Stimulated activated CD8-positive, alpha-beta memory T cell treated with anti-CD3 and anti-CD28 coated beads, Interleukin-7, amount 100 ng/mL, for 4 hours (primary cell): ENCODE measurements around the gene MYO1D.
"Not testable (repeated sequence)": the region's sequence is repeated elsewhere in the genome, so short reads cannot be mapped to it uniquely, and the experiment has no call there.

Experiments used
- DNase-seq, 2 donors: peaks; one replicate each; pipeline ENCODE4 v3.0.0-alpha.2; 2020; ENCODE audit warnings: low read depth in 2 of 2

Gene MYO1D

DNA sequence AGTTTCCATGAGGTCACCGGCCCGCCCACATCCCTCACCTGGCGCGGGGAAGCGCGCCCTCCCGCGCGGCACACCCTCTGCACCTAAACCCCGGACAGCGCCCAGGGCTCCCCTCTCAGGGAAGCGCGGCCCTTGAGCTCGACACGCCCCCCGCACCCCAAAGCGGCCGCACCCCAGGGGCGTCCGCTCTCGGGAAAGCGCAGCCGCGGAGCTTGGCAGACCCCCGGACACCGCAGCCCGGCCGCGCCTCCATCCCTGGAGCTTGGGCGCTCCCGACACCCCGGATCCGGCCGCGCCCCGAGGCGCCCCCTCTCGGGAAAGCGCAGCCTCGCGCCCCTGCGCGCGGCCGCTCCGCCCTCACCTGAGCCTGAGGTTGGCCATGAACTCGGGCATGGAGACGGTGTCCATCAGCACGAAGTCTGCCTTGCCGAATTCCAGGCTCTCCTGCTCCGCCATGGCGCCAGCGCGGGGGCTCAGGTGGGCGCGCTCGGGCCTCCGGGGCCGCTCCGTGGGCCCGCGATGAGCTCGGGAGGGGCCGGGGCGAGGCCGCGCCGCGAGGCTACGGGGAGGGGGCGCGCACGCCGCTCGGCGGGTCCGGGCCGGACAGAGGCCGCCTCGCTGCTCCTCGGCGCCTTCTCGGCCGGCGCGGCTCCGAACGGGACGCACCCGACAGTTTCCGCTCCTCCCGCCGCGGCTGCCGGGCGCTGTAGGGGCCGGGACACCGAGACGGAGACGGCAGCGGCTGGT is at the start of gene MYO1D:
TSS of gene MYO1D (minus strand) at position 708 of the 747 bp plus-strand sequence. CDS start at position 456, 252 bp downstream.
- peak; percentile 66 to 68 for DNase-seq

DNA sequence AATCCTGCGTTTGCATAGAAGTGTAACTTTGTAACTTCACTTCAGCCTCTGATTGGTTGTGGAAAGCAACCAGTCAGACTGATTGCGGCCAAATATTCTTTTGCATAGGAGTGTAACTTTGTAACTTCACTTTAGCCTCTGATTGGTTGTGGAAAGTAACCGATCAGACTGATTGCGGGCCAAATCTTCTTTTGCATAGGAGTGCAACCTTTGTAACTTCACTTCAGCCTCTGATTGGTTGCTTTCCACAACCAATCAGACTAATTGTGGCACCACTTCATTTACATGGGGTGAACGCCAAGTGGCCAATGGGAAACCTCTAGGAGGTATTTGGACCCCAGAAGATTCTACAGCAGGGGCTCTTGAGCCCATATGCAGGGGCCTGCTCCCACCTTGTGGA is 49.3 kb upstream of the MYO1D start:
- no peak for DNase-seq

DNA sequence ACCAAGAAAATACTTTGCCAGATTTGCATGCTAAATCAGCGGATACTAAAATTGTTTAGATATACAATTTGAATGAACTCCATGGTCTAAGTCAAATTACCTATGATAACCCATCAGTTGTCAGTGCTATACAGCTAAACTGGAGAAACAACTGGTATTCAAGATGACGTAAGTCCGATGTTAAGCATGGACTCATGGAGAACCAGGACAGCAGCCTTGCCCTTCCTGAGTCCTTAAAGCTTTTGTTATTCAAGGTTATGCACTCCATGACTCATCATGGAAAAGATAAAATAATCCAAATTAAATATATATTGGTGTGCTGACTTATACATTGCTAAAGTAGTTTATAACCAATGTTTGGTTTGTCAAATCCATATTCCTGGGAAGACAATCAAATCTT is 47.0 kb upstream of the MYO1D start:
- not testable (repeated sequence) for DNase-seq

DNA sequence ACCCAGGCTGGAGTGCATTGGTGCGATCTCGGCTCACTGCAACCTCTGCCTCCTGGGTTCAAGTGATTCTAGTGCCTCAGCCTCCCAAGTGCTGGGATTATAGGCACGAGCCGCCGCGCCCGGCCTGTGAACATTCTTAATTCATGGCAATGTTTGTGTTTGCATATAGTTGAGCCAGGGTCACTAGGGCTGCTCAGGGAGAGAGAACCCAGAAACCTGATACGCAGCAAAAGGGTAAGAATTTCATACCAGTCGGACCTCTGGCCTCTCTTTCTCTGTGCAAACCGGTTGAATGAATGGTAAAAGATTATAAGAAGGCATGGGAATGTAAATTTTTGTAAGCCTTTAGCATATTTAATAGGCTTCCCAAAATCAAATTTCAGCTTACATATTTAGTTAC is 44.1 kb upstream of the MYO1D start:
- DNase-seq: no peak

DNA sequence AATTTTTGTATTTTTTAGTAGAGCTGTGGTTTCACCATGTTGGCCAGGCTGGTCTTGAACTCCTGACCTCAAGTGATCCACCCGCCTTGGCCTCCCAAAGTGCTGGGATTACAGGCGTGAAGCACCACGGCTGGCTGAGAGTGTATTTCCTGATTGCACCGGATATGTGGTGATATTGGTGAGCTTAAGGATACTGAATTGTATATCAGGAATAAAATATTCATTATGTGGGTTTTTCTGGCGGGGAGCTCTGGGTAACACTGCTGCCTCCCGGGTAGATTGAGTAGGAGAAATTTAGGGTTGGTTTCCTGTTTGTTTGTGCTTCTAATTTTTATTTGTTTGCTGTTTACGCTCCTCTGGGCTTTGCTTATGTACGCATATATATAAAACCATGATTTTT is 43.4 kb upstream of the MYO1D start:
- DNase-seq: no peak

DNA sequence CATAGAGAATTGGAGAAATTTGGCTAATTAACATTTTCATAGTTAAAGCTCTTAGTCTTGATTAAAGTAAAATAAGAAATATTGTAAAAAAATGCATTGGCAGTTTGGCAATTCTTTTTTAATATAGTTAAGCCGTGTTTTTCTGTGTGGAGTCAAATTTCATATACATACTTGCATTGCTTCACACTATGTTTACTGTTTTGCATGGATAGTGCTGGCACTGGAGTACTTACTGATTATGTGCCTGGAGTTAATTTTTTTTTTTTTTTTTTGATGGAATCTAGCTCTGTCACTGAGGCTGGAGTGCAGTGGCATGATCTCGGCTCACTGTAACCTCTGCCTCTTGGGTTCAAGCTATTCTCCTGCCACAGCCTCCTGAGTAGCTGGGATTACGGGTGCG is 43.0 kb upstream of the MYO1D start:
- not testable (repeated sequence) for DNase-seq

DNA sequence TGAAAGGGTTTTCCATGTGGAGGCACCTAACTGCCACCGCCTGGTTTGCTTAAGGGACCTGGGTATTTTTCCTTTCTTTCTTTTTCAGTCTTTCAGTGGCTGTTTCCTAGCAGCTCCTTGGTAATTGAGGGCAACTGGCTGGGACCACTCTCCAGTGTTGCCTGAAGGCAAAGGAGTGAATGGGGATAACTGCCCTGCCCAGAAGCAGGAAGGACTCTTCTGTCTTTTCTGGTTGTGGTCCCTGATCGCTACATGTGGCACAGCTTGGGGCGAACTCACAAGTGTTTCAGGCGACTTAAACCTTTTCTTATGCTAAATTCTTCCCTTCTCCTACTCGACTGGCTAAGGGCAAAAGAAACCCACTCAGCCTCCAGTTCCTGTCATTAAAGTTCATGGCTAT is 40.9 kb upstream of the MYO1D start:
- DNase-seq: no peak

DNA sequence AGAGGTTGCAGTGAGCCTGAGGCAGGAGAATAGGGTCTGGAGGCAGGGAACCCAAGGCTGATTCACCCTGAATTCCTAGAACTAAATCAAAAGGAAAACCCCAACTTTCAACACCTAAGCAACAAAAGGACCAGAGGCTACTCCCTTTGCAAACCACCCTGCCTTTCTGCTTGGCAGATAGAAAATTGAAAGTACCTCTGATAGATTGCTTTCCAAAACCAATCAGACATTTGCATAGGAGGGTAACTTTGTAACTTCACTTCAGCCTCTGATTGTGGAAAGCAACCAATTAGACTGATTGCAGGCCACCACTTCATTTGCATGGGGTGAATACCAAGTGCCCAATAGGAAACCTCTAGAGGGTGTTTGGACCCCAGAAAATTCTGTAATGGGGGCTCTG is 40.2 kb upstream of the MYO1D start:
- DNase-seq: no peak

DNA sequence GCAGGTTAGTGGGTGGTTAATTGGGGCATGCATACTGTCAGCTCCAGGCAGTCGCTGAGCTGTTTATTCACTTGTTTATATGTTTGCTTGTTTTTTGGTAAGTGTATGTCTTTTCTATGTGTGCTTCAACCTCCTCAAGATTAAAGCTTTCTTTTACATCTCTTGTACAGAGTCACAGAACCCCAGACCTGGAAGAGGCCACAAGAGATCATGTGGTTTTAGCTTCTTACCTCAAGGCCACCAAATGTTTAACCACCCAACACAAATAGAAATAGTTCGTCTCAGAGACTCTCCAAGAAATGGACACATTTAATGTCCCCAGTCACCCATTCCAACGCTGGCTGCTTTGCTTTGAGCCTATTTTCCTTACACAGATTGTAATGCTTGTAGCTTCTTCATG is 39.2 kb upstream of the MYO1D start:
- DNase-seq: no peak

DNA sequence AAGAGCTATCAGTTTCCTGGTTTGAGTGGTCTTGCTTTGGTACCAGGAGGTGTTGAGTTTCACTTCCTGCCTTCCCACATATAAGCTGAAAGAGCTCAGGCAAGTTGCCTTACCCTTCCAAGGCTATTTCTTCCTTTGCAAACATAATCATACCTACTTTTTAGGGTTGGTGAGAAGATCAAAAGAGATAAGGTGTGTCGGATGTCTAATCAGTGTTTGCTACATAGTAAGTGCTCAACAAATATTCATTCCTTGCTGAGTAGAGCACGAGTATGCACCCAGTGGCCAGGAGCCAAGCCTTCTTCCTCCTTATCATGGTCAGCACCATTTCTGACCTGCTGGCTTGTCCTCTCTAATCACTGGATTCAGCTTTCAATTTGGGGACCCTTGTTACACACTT is 38.3 kb upstream of the MYO1D start:
- no peak for DNase-seq

DNA sequence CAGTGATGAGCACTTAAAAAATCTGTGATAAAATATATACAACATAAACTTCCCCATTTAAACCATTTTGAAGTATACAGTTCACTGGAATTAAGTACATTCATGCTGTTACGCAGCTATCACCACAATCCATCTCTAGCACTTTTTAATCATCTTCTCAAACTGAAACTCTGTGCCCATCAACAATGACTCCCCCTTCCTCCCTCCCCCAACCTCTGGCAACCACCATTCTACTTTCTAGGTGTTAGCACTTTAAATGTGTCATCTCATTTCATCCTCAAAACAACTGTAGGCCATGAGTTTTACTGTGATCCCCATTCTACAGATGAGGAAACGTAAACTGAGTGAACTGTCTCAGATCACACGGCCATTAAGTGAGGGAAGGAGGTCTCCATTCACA is 37.3 kb upstream of the MYO1D start:
- no peak for DNase-seq

DNA sequence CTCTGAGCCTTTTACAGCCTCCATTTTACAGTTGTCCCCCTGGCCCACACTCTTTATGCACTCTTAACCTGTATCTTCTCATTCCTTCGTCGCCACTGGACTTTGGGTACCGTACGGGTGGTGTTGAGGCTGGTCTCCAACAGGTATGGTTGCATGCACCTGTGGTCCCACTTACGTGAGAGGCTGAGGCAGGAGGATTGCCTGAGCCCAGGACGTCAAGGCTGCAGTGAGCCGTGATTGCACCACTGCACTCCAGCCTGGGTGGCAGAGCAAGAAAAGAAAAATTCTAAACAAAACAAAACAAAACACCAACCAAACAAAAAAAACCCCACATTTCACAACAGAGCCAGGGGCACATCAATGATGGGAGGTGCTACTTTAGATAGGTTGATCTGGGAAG is 36.7 kb upstream of the MYO1D start:
- DNase-seq: no peak

DNA sequence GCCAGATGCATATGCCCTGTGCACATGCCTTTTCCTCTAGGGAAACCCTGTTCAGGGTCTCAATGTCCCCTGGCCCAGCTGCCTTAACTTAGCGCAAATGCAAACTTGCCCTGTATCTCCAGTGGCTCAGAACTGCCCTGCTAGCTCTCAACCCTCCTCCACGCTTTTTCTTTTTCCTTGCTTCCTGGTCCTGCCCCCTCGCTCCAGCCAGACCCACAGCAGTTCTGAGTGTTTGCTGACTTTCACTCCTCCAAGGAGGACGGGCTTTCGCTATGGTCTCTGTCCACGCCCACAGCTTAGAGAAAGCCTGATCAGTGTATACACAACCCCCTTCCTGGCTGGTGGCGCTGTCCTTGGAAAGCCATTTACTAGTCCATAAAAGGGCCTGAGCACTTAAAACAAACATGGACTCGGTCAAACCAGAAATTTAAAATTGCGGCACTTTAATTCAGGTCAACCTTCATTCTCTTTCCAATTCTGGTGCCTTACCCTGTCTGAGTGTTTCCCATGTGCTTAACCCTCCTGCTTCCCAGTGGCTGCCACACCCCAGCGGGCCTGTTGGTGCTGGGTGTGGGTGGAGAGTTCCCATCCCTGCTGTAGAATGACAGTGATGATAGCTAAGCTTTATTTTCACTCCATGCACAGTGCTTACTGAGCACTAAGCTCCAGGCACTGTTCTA is 35.4 kb upstream of the MYO1D start:
- DNase-seq: no peak

DNA sequence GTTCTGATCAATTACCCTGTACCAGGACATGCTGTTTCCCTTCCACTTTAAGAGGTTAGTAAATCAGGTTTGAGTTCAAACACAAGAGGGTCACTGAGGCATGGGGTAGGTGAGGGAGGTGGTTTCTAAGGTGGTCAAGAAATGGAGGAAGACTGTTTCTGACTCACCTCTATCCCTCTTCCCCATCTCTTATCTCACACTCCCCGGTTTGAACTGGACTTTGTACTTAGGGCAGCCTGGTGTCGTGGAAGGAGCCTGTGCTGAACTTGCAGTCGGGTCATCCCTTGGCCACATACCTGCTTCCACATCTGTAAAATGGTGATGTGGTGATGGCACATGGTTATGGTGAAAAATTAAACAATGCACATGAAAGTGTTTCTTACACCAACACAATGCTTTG is 33.8 kb upstream of the MYO1D start:
- no peak for DNase-seq

DNA sequence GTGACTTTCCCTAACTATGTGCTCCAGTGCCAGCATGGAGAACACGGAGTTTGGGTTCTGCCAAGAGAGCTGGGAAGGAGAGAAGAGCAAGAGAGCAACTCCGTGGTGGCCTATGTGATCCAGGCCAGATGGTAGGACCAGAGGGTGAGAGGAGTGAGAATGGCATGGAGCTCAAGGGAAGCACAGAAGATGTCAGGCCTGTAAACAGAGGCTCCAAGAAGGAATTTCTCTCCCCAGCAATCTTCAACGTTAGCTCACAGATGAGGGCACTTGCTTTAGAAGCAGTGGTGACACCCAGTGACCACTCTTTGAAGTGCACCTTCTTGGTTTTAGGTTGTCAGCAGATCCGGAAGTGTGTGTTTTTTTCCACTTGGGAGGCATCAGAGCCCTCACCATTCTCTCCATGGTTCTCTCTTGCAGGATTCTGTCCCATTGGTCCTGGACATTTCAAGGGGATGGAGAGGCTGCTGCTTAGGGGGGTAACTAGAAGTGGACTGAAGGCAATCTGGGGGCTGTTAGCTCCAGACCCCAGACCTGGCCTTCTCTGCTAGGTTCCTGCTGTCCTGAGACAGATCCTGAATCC is 33.0 kb upstream of the MYO1D start:
- peak in 1 of 2 donors; percentile 17 for DNase-seq

DNA sequence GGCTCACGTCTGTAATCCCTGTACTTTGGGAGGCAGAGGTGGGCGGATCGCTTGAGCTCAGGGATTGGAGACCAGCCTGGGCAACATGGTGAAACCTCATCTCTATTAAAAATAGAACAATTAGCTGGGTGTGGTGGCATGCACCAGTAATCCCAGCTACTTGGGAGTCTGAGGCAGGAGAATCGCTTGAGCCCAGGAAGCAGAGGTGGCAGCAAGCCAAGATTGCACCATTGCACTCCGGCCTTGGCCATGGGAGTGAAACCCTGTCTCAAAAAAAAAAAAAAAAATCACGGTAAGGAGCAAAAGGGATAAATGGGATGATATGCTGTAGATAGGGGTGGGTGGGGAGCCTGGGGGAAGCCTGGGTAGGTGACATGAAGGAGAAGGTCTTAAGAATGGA is 30.7 kb upstream of the MYO1D start:
- no peak for DNase-seq

DNA sequence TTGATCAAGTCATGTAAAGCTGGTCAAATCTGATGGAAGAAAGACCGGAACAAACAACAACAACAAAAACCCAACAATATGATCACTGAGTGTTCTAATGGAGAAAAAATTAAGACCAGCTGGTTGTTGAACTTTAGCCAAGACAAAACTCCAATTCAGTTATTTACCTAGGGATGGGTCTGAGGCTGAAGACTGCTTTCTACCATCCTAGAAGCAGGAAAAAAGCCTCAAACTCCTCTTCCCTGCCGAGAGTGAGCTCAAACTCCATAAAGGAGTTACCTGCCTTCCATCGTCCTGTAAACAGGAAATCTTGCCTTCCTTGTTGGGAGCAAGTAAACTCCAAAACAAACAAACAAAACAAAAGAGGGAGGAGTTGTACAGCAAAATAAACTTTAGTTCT is 28.0 kb upstream of the MYO1D start:
- DNase-seq: no peak

DNA sequence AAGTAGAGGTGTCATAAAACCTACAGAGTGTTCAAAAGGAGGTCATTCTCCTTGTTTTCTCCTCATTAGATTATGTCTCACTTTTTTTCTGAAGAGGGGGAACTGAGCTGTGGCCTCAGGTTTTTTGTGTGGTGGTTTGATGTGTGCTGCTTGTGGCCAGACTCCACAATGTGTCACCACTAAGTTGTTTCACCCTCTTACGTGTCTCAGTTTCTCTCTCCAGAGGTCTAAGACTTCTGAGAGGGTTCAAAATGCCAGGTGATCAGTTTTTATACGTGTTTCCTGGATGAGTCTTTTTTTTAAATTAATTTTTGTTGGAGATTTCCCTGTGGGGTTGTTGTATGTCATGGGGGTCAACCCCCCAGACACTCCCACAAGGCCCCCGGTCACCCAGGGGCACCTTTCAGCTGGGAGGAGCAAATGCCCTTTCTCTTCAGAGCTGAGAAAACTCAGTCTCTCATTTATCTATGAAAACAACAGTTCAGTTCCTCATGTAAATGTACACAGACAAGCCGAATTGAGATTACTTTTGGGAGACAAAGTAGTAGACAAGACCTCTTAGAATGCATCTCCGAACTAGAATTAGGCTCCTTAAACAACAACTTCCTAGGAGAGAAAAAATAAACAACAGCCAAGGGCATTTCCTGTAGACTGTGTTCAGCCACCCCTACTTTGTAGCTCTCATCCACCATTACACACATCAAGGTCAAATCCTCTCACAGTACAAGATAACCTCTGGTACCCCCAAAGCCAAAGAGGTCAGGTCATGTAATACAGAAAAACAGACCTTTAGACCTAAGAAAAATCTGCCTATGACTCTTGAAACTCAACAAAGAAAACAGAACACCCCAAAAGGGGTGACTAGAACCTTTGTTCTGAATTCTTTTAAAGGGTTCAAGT is 27.1 kb upstream of the MYO1D start:
- DNase-seq: no peak

DNA sequence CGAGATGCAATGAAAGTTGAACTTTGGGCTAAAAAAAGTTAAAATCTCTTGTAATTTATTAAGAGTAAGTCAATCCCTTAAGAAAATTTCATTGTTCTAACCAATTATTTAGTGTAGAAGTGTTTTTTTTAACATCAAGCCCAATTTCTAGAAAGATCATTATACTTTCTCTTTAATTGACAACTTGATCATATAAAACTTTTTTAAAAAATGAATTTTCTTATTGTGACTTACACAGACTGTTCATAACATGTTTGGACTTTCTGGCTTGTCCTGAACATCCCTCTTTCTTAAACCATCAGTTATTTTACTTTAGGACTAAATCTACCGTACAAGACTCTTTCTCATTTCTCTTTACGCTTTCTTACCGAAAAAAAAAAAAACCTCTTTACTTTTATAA is 24.8 kb upstream of the MYO1D start:
- no peak for DNase-seq

DNA sequence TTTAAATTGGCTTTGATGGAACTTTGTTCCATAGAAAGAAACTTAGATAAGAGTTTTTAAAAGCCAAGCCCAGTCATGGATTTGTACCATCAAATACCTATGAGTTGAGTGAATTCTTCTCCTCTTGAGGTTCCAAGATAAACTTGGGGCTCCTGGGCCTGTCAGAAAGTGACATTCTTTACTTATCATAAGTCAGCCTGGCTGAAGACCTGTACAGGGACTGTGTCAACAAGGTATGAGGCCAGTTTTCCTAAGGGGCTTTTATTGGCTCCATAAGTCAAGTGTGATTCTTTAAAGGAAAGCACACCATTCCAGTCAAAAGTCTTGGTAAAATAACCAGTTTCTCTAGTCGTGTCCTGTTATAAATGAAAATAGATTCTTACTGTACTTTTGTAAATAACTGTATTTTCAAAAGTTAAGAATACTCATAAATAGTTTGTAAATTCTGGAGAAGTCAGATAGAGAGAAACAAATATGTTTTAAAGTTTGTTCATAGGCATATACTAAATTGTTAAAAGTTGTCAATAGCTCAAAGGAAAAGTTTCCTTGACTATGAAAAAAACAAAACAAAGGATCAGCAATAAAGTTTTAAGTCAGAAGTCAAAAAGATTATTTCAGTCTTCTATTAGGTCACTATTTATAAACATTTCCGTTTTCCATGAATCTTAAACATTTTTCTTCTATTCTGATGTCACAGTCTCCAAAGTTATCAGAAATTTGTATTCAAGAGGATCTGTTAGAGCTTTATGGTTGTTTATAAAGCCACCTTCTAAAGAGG is 22.5 kb upstream of the MYO1D start:
- DNase-seq: no peak

DNA sequence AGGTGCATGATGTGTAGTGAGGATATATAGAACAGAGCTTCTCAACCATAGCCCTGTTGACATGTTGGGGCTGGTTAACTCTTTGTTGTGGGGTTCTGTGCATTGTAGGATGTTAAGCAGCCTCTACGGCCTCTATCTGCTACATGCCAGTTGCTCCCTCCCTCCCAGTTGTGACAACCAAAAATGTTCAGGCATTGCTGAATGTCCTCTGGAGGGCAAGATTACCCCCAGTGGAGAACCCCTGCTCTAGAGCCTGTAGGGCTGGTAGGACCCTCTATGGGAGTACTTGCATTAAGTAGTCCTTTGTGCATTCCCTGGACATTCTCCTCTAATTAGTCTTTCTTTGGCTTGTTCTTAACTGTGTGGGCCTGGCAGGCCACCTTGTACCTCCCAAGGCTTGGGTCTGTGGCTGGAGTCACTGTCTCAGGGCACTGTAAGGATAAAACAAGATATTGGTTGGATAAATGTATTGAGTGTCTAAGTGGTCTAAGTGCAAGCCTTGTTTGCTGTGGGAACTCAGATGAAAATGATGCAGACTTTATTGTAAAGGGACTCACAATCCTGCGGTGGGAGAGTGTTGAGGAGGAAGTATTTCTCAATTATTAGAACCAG is 19.8 kb upstream of the MYO1D start:
- DNase-seq: no peak
